Caco-2 (cell line): ENCODE results near the gene RAB3GAP2. TPM values are rescaled to one million over a fixed set of nuclear protein-coding genes. Genes with fewer than 3 reads are reported as not detected.

Experiments
- BruUV-seq: library from RNA; stranded (reverse); fragments of 400-500 nt; replicated peaks from 2 replicates; lab custom pipeline; 2021; lab: Mats Ljungman, UMichigan
- CTCF ChIA-PET: fragments of 300-600 bp; sonication (Branson Sonifier 250); formaldehyde crosslinking; loops from one replicate; lab custom pipeline; 2022; ENCODE audit warnings: antibody characterized with exemption; lab: Charles Lee
- POLR2A ChIA-PET: fragments of 300-600 bp; sonication (Branson Sonifier 250); formaldehyde crosslinking; loops from one replicate; lab custom pipeline; 2022; ENCODE audit warnings: antibody characterized with exemption; lab: Charles Lee
- DNase-seq, 2 experiments: peaks; one replicate each; pipeline versions ENCODE4 v3.0.0 to v3.0.0-alpha.2; 2020 to 2022
- H3K27me3 ChIP-seq: replicated peaks from 2 replicates; pipeline ENCODE4 v1.6.0; 2011; ENCODE audit warnings: low read length; ENCODE audit not compliant: control insufficient read depth, insufficient read depth
- H3K36me3 ChIP-seq: 2 replicates; pipeline ENCODE4 v1.5.1; 2011; ENCODE audit warnings: low read length; ENCODE audit not compliant: control insufficient read depth, insufficient read depth
- H3K4me1 ChIP-seq: fragments of 250-450 bp; sonication (Bioruptor Pico); 2 replicates; pipeline ENCODE4 v1.5.1; 2020; ENCODE audit warnings: mild to moderate bottlenecking
- H3K4me3 ChIP-seq: 2 replicates; pipeline ENCODE4 v1.5.1; 2011; ENCODE audit warnings: low read depth, mild to moderate bottlenecking, control low read depth, low read length
- H3K9me3 ChIP-seq: fragments of 250-450 bp; sonication (Bioruptor Pico); 2 replicates; pipeline ENCODE4 v1.5.1; 2020; ENCODE audit warnings: mild to moderate bottlenecking, moderate library complexity
- H3K27ac Mint-ChIP-seq: one replicate; pipeline ENCODE4 v1.8.0; 2022; ENCODE audit warnings: mixed read lengths; ENCODE audit not compliant: unreplicated experiment
- H3K27me3 Mint-ChIP-seq: one replicate; pipeline ENCODE4 v1.8.0; 2022; ENCODE audit warnings: mixed read lengths; ENCODE audit not compliant: insufficient read depth, unreplicated experiment
- H3K36me3 Mint-ChIP-seq: one replicate; pipeline ENCODE4 v1.8.0; 2022; ENCODE audit warnings: mild to moderate bottlenecking, mixed read lengths; ENCODE audit not compliant: insufficient read depth, unreplicated experiment
- H3K4me1 Mint-ChIP-seq: one replicate; pipeline ENCODE4 v1.8.0; 2022; ENCODE audit warnings: low read depth, mixed read lengths; ENCODE audit not compliant: unreplicated experiment
- H3K4me3 Mint-ChIP-seq: one replicate; pipeline ENCODE4 v1.8.0; 2022; ENCODE audit warnings: mild to moderate bottlenecking, moderate library complexity, mixed read lengths; ENCODE audit not compliant: unreplicated experiment
- H3K9me3 Mint-ChIP-seq: one replicate; pipeline ENCODE4 v1.8.0; 2022; ENCODE audit warnings: mixed read lengths; ENCODE audit not compliant: unreplicated experiment
- CTCF ChIP-seq, 2 experiments: fragments of 200-600 bp in 1 of 2; IDR thresholded peaks; 1 replicate in 1 of 2; 2 replicates in 1 of 2; pipeline versions ENCODE4 v1.5.1 to v1.8.0; 2011 to 2022; ENCODE audit warnings: antibody characterized with exemption in 1 of 2, control low read depth in 1 of 2, inconsistent platforms in 1 of 2, low read depth in 1 of 2, low read length in 1 of 2, mild to moderate bottlenecking in 1 of 2, moderate library complexity in 1 of 2; ENCODE audit not compliant: insufficient read depth in 1 of 2, severe bottlenecking in 1 of 2, unreplicated experiment in 1 of 2
- intact Hi-C: fragments of 100-400 bp; cut with micrococcal nuclease; formaldehyde crosslinking; loops from one replicate; pipeline ENCODE4 v1.10.0; 2022; ENCODE audit not compliant: unreplicated experiment
- total RNA-seq: library from RNA; stranded (reverse); gene quantifications from 2 replicates; pipeline ENCODE4 v1.2.3, GENCODE V29; 2022

The RAB3GAP2 gene
- total RNA-seq, 1 experiment from 2014 or later = 41.1 TPM

- ChIA-PET POLR2A (no interaction called here), CTCF (interaction anchor here (0.9 to 1.1 kb wide), 2 partner anchors 25 to 412 kb away, joined by 3 to 8 read pairs; no protein-coding TSS in a partner anchor)
- Mint-ChIP-seq H3K27me3 (peaks cover 22% of the 10 kb centered on the region), H3K36me3 (no peaks in the 10 kb centered on the region), H3K27ac (no peak overlapping the region), H3K4me1 (no peaks in the 10 kb centered on the region), H3K4me3 (no peak overlapping the region), H3K9me3 (no peaks in the 10 kb centered on the region)
- no peak overlapping the region for H3K4me3 ChIP-seq
- no peak for TF ChIP-seq CTCF (IDR thresholded peaks at IDR 0.05; ENCODE audit: insufficient read depth in 1 of 2, low read depth in 1 of 2, low read length in 1 of 2, severe bottlenecking in 1 of 2, unreplicated experiment in 1 of 2)
- no peak for DNase-seq
- H3K27me3 ChIP-seq = no peaks in the 10 kb centered on the region
- intact Hi-C loops = loop anchor here (5.0 kb wide), 1 partner anchor 103 kb away; no protein-coding TSS in a partner anchor
- H3K36me3 ChIP-seq = no peaks in the 10 kb centered on the region
- no peaks in the 10 kb centered on the region for H3K4me1 ChIP-seq
- BruUV-seq = no TSS peak
- H3K9me3 ChIP-seq = no peaks in the 10 kb centered on the region; the same call in 1 of the 2 replicates
Observed at GRCh38 chr1:220320709-220321108, 48.5 kb upstream of the RAB3GAP2 start.

GRCh38 chr1:220318673-220319072, 46.4 kb upstream of the RAB3GAP2 start:
- DNase-seq = no peak

GRCh38 chr1:220317161-220317560, 44.9 kb upstream of the RAB3GAP2 start:
- intact Hi-C loops = no loop called here
- BruUV-seq = no TSS peak
- no peaks in the 10 kb centered on the region; the same call in 1 of the 2 replicates for H3K9me3 ChIP-seq
- no peaks in the 10 kb centered on the region for H3K4me1 Mint-ChIP-seq
- ChIA-PET CTCF (no interaction called here), POLR2A (no interaction called here)
- no peak overlapping the region for H3K4me3 ChIP-seq
- no peaks in the 10 kb centered on the region for H3K36me3 Mint-ChIP-seq
- no peak for TF ChIP-seq CTCF (IDR thresholded peaks at IDR 0.05; ENCODE audit: insufficient read depth in 1 of 2, low read depth in 1 of 2, low read length in 1 of 2, severe bottlenecking in 1 of 2, unreplicated experiment in 1 of 2)
- no peak overlapping the region for H3K4me3 Mint-ChIP-seq
- no peaks in the 10 kb centered on the region for H3K4me1 ChIP-seq
- no peak for DNase-seq
- no peak overlapping the region for H3K27ac Mint-ChIP-seq
- H3K9me3 Mint-ChIP-seq = no peaks in the 10 kb centered on the region
- H3K27me3 Mint-ChIP-seq = peaks cover 18% of the 10 kb centered on the region
- H3K27me3 ChIP-seq = no peaks in the 10 kb centered on the region
- no peaks in the 10 kb centered on the region for H3K36me3 ChIP-seq

More at GRCh38 chr1:220318673-220319072, 46.4 kb upstream of the RAB3GAP2 start:
- H3K4me1 ChIP-seq = no peaks in the 10 kb centered on the region
- H3K27me3 Mint-ChIP-seq = peaks cover 26% of the 10 kb centered on the region
- H3K4me3 Mint-ChIP-seq = no peak overlapping the region
- POLR2A ChIA-PET = no interaction called here
- H3K9me3 ChIP-seq = no peaks in the 10 kb centered on the region; the same call in 1 of the 2 replicates
- no TSS peak for BruUV-seq
- H3K4me3 ChIP-seq = no peak overlapping the region
- CTCF ChIA-PET = no interaction called here
- TF ChIP-seq CTCF (IDR thresholded peaks at IDR 0.05; ENCODE audit: insufficient read depth in 1 of 2, low read depth in 1 of 2, low read length in 1 of 2, severe bottlenecking in 1 of 2, unreplicated experiment in 1 of 2) = no peak
- H3K27ac Mint-ChIP-seq = no peak overlapping the region
- H3K27me3 ChIP-seq = no peaks in the 10 kb centered on the region
- H3K9me3 Mint-ChIP-seq = no peaks in the 10 kb centered on the region
- H3K4me1 Mint-ChIP-seq = no peaks in the 10 kb centered on the region
- H3K36me3 ChIP-seq = no peaks in the 10 kb centered on the region
- intact Hi-C loops = no loop called here
- H3K36me3 Mint-ChIP-seq = no peaks in the 10 kb centered on the region
